Panc1 (cell line): ENCODE results near the gene ATIC. TPM values are rescaled to one million over a fixed set of nuclear protein-coding genes. Genes with fewer than 3 reads are reported as not detected.

Experiments
- ATAC-seq: fragments of 200-7000 bp; cut with Tn5 transposase; 2 replicates; pipeline ENCODE4 v1.9.1; 2020; ENCODE audit warnings: mild to moderate bottlenecking, moderate library complexity
- BruUV-seq: library from RNA; stranded (reverse); fragments of 400-500 nt; replicated peaks from 2 replicates; lab custom pipeline; 2021; lab: Mats Ljungman, UMichigan
- CTCF ChIA-PET: fragments of 300-600 bp; sonication (Branson Sonifier 250); formaldehyde crosslinking; loops from one replicate; lab custom pipeline; 2022; ENCODE audit warnings: antibody characterized with exemption; lab: Charles Lee
- POLR2A ChIA-PET: fragments of 300-600 bp; sonication (Branson Sonifier 250); formaldehyde crosslinking; loops from one replicate; lab custom pipeline; 2022; ENCODE audit warnings: antibody characterized with exemption; lab: Charles Lee
- DNase-seq: peaks from one replicate; pipeline ENCODE4 v3.0.0-alpha.2; 2010; ENCODE audit warnings: low read depth, low spot score
- H3K27ac ChIP-seq: 2 replicates; pipeline ENCODE4 v1.5.1; 2011; ENCODE audit warnings: mild to moderate bottlenecking, low read length, inconsistent platforms
- H3K27me3 ChIP-seq: fragments of 200-500 bp; sonication (Bioruptor generic); 2 replicates; pipeline ENCODE4 v1.6.0; 2014; ENCODE audit warnings: low read length, inconsistent platforms; ENCODE audit not compliant: control insufficient read depth, insufficient read depth
- H3K36me3 ChIP-seq: fragments of 200-500 bp; sonication (Bioruptor generic); 2 replicates; pipeline ENCODE4 v1.5.1; 2014; ENCODE audit warnings: inconsistent platforms, mild to moderate bottlenecking, low read length, moderate library complexity; ENCODE audit not compliant: control insufficient read depth, insufficient read depth
- H3K4me1 ChIP-seq: 2 replicates; pipeline ENCODE4 v1.5.1; 2011; ENCODE audit warnings: inconsistent platforms, mild to moderate bottlenecking, low read length, moderate library complexity; ENCODE audit not compliant: control insufficient read depth, insufficient read depth
- H3K4me3 ChIP-seq, 2 experiments: 2 replicates each; pipeline ENCODE4 v1.5.1; 2011 to 2012; ENCODE audit warnings: low read depth in 2 of 2, low read length in 2 of 2, mild to moderate bottlenecking in 2 of 2, inconsistent platforms in 1 of 2, moderate library complexity in 1 of 2
- H3K9me3 ChIP-seq: fragments of 200-500 bp; sonication (Bioruptor generic); 2 replicates; pipeline ENCODE4 v1.5.1; 2014; ENCODE audit warnings: low read depth, mild to moderate bottlenecking, inconsistent platforms, low read length, moderate library complexity; ENCODE audit not compliant: control insufficient read depth, insufficient read depth
- POLR2AphosphoS5 ChIP-seq: IDR thresholded peaks from 2 replicates; pipeline ENCODE4 v1.6.1; 2012; ENCODE audit warnings: mild to moderate bottlenecking, low read depth, low read length, moderate library complexity
- REST ChIP-seq, 2 experiments: IDR thresholded peaks; 2 replicates each; pipeline ENCODE4 v1.6.1; 2011 to 2012; ENCODE audit warnings: low read depth in 2 of 2, control low read depth in 1 of 2, low read length in 1 of 2, mild to moderate bottlenecking in 1 of 2, moderate library complexity in 1 of 2; ENCODE audit not compliant: insufficient read depth in 1 of 2
- SIN3A ChIP-seq: IDR thresholded peaks from 2 replicates; pipeline ENCODE4 v1.6.1; 2012; ENCODE audit warnings: low read depth, mild to moderate bottlenecking, low read length, moderate library complexity, borderline replicate concordance; ENCODE audit not compliant: insufficient read depth
- TCF7L2 ChIP-seq: IDR thresholded peaks from 2 replicates; pipeline ENCODE4 v1.6.1; 2011; ENCODE audit warnings: mild to moderate bottlenecking, low read depth, low read length, inconsistent platforms
- in situ Hi-C: cut with HindIII; loops from 2 replicates; pipeline ENCODE4 v1.10.0; 2016; ENCODE audit warnings: low sequenced_read_pairs, low pct_unique_long_range_greater_than_20kb
- intact Hi-C: fragments of 100-400 bp; cut with micrococcal nuclease; formaldehyde crosslinking; loops from one replicate; pipeline ENCODE4 v1.10.0; 2022; ENCODE audit not compliant: unreplicated experiment
- total RNA-seq: library from RNA; stranded (reverse); gene quantifications from one replicate; pipeline ENCODE4 v1.2.1, GENCODE V29; 2021; ENCODE audit not compliant: unreplicated experiment
- TF ChIP-seq, protein P1 (sequence below): fragments of 450-650 bp; IDR thresholded peaks from 2 replicates; pipeline ENCODE4 v1.5.1; 2017; ENCODE audit warnings: mild to moderate bottlenecking

ATIC gene
- total RNA-seq, 1 experiment from 2014 or later, result 223 TPM

DNA sequence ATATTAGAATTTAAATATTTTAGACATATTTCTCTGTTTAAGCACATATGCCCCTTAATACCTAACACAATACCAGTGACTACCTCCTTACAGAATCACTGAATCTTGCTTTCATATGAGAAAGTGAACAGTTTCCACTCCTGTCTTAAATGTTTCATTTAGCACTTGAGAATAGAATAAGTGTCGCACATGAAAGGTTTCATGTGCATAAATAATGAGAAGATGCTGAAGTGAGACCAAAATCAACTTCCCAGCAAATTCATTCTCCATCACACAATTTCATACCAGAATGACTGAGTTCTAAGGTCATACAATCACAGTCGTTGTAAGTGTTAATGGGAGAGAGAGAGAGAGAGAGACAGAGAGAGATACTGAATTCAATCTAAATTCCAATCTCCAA lies 51.2 kb downstream of the ATIC start:
- no peaks in the 10 kb centered on the region for H3K36me3 ChIP-seq
- CTCF ChIA-PET, result no interaction called here
- POLR2A ChIA-PET, result no interaction called here

DNA sequence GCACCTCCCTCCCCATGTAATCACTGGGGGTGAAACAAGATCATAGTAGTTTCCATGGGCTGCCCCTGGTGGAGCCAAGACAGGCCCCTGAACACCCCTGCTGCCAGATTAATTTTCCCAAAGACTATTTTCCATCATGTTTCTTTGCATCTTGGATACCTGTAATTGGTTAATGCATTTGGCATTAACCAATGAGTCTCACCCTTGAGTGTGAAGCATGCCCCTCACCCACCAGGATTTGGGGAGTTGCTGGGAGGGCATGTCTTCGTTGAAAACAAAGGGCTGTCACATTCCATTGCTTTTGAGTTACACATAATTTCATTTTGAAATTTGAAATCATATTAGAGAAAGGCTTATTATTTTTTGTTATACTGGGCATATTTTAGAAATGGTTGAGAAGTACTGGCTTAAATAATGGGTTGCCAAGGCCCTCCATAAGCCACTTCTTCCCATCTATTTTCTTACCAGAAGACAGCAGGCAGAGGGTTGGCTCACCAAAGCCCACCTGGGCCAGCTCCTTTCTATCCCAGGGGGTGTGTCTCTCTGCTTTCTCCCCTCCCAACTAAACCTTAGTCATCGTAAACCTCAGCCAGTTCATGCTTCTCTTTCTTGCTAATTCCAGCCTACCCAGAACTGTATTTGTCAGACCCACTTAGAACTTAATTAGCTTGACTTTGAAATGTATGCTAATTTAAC lies 51.8 kb downstream of the ATIC start:
- BruUV-seq, result no TSS peak
- DNase-seq (no peak), ATAC-seq (no peak)
- Histone ChIP-seq H3K27me3 (no peaks in the 10 kb centered on the region), H3K4me1 (no peaks in the 10 kb centered on the region), H3K9me3 (no peaks in the 10 kb centered on the region), H3K36me3 (no peaks in the 10 kb centered on the region), H3K27ac (no peak overlapping the region), H3K4me3 (no peak overlapping the region)
- intact Hi-C loops, result no loop called here
- CTCF ChIA-PET, result no interaction called here
- TF ChIP-seq TCF7L2 (no peak), POLR2AphosphoS5 (no peak), REST (IDR thresholded peaks at IDR 0.05; ENCODE audit: insufficient read depth in 1 of 2, low read depth in 2 of 2, low read length in 1 of 2) (no peak), SIN3A (no peak)
- TF ChIP-seq, protein P1, sequence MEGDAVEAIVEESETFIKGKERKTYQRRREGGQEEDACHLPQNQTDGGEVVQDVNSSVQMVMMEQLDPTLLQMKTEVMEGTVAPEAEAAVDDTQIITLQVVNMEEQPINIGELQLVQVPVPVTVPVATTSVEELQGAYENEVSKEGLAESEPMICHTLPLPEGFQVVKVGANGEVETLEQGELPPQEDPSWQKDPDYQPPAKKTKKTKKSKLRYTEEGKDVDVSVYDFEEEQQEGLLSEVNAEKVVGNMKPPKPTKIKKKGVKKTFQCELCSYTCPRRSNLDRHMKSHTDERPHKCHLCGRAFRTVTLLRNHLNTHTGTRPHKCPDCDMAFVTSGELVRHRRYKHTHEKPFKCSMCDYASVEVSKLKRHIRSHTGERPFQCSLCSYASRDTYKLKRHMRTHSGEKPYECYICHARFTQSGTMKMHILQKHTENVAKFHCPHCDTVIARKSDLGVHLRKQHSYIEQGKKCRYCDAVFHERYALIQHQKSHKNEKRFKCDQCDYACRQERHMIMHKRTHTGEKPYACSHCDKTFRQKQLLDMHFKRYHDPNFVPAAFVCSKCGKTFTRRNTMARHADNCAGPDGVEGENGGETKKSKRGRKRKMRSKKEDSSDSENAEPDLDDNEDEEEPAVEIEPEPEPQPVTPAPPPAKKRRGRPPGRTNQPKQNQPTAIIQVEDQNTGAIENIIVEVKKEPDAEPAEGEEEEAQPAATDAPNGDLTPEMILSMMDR, result no peak
- in situ Hi-C loops, result no loop called here
- POLR2A ChIA-PET, result no interaction called here

More for the DNA sequence above, 51.2 kb downstream of the ATIC start:
- no peak overlapping the region for H3K4me3 ChIP-seq
- H3K4me1 ChIP-seq, result no peaks in the 10 kb centered on the region
- H3K27me3 ChIP-seq, result no peaks in the 10 kb centered on the region
- H3K9me3 ChIP-seq, result no peaks in the 10 kb centered on the region
- TF ChIP-seq TCF7L2 (no peak), POLR2AphosphoS5 (no peak), SIN3A (no peak), REST (IDR thresholded peaks at IDR 0.05; ENCODE audit: insufficient read depth in 1 of 2, low read depth in 2 of 2, low read length in 1 of 2) (no peak)
- TF ChIP-seq, protein P1, result no peak
- DNase-seq, result no peak
- ATAC-seq, result no peak
- H3K27ac ChIP-seq, result no peak overlapping the region
- no TSS peak for BruUV-seq
- in situ Hi-C loops, result no loop called here
- intact Hi-C loops, result no loop called here
